ENCODE data around the gene PSENEN.

GRCh38 chr19:35719402-35720162, 25.9 kb upstream of the PSENEN start:
- no peak for TF ChIP-seq TAF1 (IDR thresholded peaks at IDR 0.05; ENCODE audit: low read depth, low read length)
- TF ChIP-seq POLR2A (IDR thresholded peaks at IDR 0.05; ENCODE audit: low read depth, low read length): no peak
- TF ChIP-seq POLR2AphosphoS5 (IDR thresholded peaks at IDR 0.05; ENCODE audit: low read depth, low read length): no peak
